ENCODE measurements around the gene BASP1.
A peak's percentile ranks its signal among the peaks of the same experiment; 100 is the strongest.

The BASP1 gene

GRCh38 chr5:17216974-17217492 is 398 bp upstream of the BASP1 start:
- H3K4me1 ChIP-seq (ENCODE audit: insufficient read depth, low read length): peaks cover 31% of the 10 kb centered on the region
- peak overlapping the region; percentile 61; the same call in 1 of the 2 replicates for H3K9ac ChIP-seq (ENCODE audit: low read depth, low read length)
- H3K9me3 ChIP-seq (ENCODE audit: insufficient read depth, low read depth, low read length): no peaks in the 10 kb centered on the region
- H3K27me3 ChIP-seq (ENCODE audit: insufficient read depth, low read length): no peaks in the 10 kb centered on the region
- H3K36me3 ChIP-seq (ENCODE audit: insufficient read depth, low read depth, low read length): 0 out of 2 replicates have a peak, but pooled peaks cover 8% of the 10 kb centered on the region
- H3K4me3 ChIP-seq (ENCODE audit: low read length): peak overlapping the region; percentile 78
- H3K27ac ChIP-seq (ENCODE audit: low read length): no peak overlapping the region

- no peaks in the 10 kb centered on the region for H3K27me3 ChIP-seq (ENCODE audit: insufficient read depth, low read length)
- peaks cover 36% of the 10 kb centered on the region for H3K4me1 ChIP-seq (ENCODE audit: insufficient read depth, low read length)
- H3K27ac ChIP-seq (ENCODE audit: low read length): no peak overlapping the region
- peak overlapping the region; percentile 91 for H3K9ac ChIP-seq (ENCODE audit: low read depth, low read length)
- H3K4me3 ChIP-seq (ENCODE audit: low read length): peak overlapping the region; percentile 94
- H3K9me3 ChIP-seq (ENCODE audit: insufficient read depth, low read depth, low read length): no peaks in the 10 kb centered on the region
- H3K36me3 ChIP-seq (ENCODE audit: insufficient read depth, low read depth, low read length): 0 out of 2 replicates have a peak, but pooled peaks cover 15% of the 10 kb centered on the region
These were observed 1.0 kb downstream of the BASP1 start for GRCh38 chr5:17218353-17219005.

GRCh38 chr5:17219006-17219422 is 1.6 kb downstream of the BASP1 start:
- Histone ChIP-seq H3K9me3 (ENCODE audit: insufficient read depth, low read depth, low read length) (no peaks in the 10 kb centered on the region), H3K36me3 (ENCODE audit: insufficient read depth, low read depth, low read length) (0 out of 2 replicates have a peak, but pooled peaks cover 15% of the 10 kb centered on the region), H3K9ac (ENCODE audit: low read depth, low read length) (peak overlapping the region; percentile 91; the same call in 1 of the 2 replicates), H3K27ac (ENCODE audit: low read length) (no peak overlapping the region), H3K4me1 (ENCODE audit: insufficient read depth, low read length) (peaks cover 37% of the 10 kb centered on the region), H3K4me3 (ENCODE audit: low read length) (peak overlapping the region; percentile 94), H3K27me3 (ENCODE audit: insufficient read depth, low read length) (no peaks in the 10 kb centered on the region)

DNA sequence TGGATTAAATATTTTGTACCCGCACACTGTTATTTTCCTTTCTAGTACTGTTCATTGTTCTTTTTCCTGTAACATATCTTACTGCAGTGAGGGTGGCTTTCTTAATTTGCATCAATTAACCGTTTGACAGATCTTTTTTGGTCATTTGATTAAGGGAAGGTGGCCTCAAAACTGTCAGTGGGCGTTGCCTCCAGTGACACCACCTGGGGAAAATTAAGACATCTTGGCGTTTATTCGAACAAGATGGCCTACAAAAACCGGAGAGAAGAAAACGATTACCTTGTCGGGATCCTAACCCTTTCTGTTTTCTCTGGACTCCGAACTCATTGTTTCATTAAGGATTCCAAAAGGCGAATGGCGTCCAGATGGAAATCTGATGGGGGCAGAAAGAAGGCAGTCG is 2.0 kb downstream of the BASP1 start:
- H3K9ac ChIP-seq (ENCODE audit: low read depth, low read length): peak overlapping the region; percentile 91; the same call in 1 of the 2 replicates
- H3K27ac ChIP-seq (ENCODE audit: low read length): no peak overlapping the region
- no peaks in the 10 kb centered on the region for H3K27me3 ChIP-seq (ENCODE audit: insufficient read depth, low read length)
- 0 out of 2 replicates have a peak, but pooled peaks cover 15% of the 10 kb centered on the region for H3K36me3 ChIP-seq (ENCODE audit: insufficient read depth, low read depth, low read length)
- H3K9me3 ChIP-seq (ENCODE audit: insufficient read depth, low read depth, low read length): no peaks in the 10 kb centered on the region
- H3K4me3 ChIP-seq (ENCODE audit: low read length): peak overlapping the region; percentile 94
- H3K4me1 ChIP-seq (ENCODE audit: insufficient read depth, low read length): peaks cover 38% of the 10 kb centered on the region

DNA sequence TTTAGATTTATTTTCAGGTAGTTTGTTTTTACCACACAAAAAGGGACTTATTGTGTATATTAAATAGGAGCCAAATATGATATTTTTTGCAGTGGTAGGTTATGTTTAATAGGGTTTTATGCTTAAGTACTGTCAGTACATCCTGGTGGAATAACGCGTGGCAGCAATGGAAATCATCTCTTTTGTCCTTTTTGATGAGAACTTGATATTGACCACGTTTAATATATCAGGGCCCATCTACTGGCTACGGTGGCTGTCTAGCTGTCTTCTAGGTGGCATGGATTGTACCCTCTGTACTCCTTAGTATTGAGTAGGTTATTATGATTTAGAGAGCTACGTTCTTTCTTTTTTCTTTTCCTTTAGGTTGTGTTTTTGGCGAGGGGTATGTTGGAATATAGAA is 2.6 kb downstream of the BASP1 start:
- H3K4me3 ChIP-seq (ENCODE audit: low read length): peak overlapping the region; percentile 94
- H3K27ac ChIP-seq (ENCODE audit: low read length): no peak overlapping the region
- no peaks in the 10 kb centered on the region for H3K27me3 ChIP-seq (ENCODE audit: insufficient read depth, low read length)
- H3K9ac ChIP-seq (ENCODE audit: low read depth, low read length): peak overlapping the region; percentile 91; the same call in 1 of the 2 replicates
- H3K36me3 ChIP-seq (ENCODE audit: insufficient read depth, low read depth, low read length): 0 out of 2 replicates have a peak, but pooled peaks cover 15% of the 10 kb centered on the region
- no peaks in the 10 kb centered on the region for H3K9me3 ChIP-seq (ENCODE audit: insufficient read depth, low read depth, low read length)
- H3K4me1 ChIP-seq (ENCODE audit: insufficient read depth, low read length): peaks cover 43% of the 10 kb centered on the region

DNA sequence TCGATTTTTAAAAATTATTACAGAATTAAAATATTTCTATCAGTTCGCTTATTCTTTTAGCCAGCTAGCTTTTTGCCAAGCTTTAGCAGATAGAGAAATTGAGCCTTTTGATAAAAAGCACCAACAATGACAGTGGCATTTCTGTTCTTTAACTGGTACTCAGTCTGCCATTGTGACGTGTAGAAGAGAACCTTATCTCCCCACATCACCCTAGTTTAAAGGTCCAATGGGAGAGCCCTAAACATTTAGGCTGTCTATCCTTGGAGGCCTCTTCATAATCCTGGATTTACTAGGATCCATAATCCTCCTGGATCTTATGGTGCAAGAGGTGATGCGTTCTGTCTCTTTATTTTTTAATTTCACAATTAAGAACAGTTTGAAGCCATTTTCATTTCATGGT is 3.0 kb downstream of the BASP1 start:
- Histone ChIP-seq H3K27ac (ENCODE audit: low read length) (no peak overlapping the region), H3K9me3 (ENCODE audit: insufficient read depth, low read depth, low read length) (no peaks in the 10 kb centered on the region), H3K4me1 (ENCODE audit: insufficient read depth, low read length) (peaks cover 40% of the 10 kb centered on the region), H3K27me3 (ENCODE audit: insufficient read depth, low read length) (no peaks in the 10 kb centered on the region), H3K9ac (ENCODE audit: low read depth, low read length) (no peak overlapping the region), H3K36me3 (ENCODE audit: insufficient read depth, low read depth, low read length) (0 out of 2 replicates have a peak, but pooled peaks cover 15% of the 10 kb centered on the region), H3K4me3 (ENCODE audit: low read length) (peak overlapping the region; percentile 14; the same call in 1 of the 2 replicates)

GRCh38 chr5:17221843-17222636 is 4.6 kb downstream of the BASP1 start:
- Histone ChIP-seq H3K9me3 (ENCODE audit: insufficient read depth, low read depth, low read length) (no peaks in the 10 kb centered on the region), H3K27ac (ENCODE audit: low read length) (no peak overlapping the region), H3K4me1 (ENCODE audit: insufficient read depth, low read length) (peaks cover 40% of the 10 kb centered on the region), H3K27me3 (ENCODE audit: insufficient read depth, low read length) (no peaks in the 10 kb centered on the region), H3K4me3 (ENCODE audit: low read length) (no peak overlapping the region), H3K36me3 (ENCODE audit: insufficient read depth, low read depth, low read length) (0 out of 2 replicates have a peak, but pooled peaks cover 15% of the 10 kb centered on the region), H3K9ac (ENCODE audit: low read depth, low read length) (peak overlapping the region; percentile 1; the same call in 1 of the 2 replicates)

GRCh38 chr5:17222664-17223063 is 5.2 kb downstream of the BASP1 start:
- Histone ChIP-seq H3K9me3 (ENCODE audit: insufficient read depth, low read depth, low read length) (no peaks in the 10 kb centered on the region), H3K27me3 (ENCODE audit: insufficient read depth, low read length) (no peaks in the 10 kb centered on the region), H3K27ac (ENCODE audit: low read length) (no peak overlapping the region), H3K4me3 (ENCODE audit: low read length) (peak overlapping the region; percentile 32; the same call in 1 of the 2 replicates), H3K36me3 (ENCODE audit: insufficient read depth, low read depth, low read length) (peaks cover 16% of the 10 kb centered on the region; the same call in 1 of the 2 replicates), H3K9ac (ENCODE audit: low read depth, low read length) (no peak overlapping the region; the same call in 1 of the 2 replicates), H3K4me1 (ENCODE audit: insufficient read depth, low read length) (peaks cover 40% of the 10 kb centered on the region)

DNA sequence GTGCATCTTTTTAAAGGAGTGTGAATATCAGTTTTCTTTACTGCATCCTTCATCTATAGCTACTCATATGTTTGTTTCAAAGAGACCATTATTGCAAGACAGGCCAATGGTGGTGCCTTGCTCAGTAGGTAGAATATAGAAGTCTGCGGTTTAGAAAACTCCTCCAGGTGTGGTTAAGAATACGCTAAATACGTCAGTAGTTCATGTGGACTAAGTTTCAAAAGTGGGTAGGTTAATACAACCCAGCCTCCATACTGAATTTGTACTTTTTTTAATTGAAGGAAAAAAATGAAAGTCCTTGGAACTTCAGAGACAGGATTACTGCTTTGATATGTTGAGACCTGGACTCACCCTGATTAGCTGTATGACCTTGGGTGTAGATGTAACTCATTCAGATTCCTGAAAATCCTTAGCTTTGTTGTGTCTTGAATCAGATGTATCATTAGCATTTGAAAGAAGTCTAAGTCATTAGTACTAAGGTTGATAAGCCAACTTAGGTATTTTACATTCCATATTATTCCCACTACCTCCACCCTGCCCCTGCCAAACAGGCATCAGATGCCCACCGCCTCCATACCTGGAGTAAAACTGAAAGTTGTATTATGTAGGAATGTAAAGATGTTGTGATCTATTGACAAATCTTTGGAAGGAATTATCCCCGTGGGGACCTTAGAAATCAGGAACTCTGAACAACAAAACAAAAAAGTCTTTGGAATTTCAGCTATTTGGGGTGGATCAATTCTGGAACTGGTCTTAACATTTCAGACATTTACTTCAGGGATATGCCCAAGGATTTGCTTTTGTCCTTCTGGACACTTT is 6.1 kb downstream of the BASP1 start:
- Histone ChIP-seq H3K36me3 (ENCODE audit: insufficient read depth, low read depth, low read length) (peaks cover 25% of the 10 kb centered on the region; the same call in 1 of the 2 replicates), H3K9me3 (ENCODE audit: insufficient read depth, low read depth, low read length) (no peaks in the 10 kb centered on the region), H3K27ac (ENCODE audit: low read length) (no peak overlapping the region), H3K4me1 (ENCODE audit: insufficient read depth, low read length) (peaks cover 46% of the 10 kb centered on the region), H3K9ac (ENCODE audit: low read depth, low read length) (peak overlapping the region; percentile 23; the same call in 1 of the 2 replicates), H3K27me3 (ENCODE audit: insufficient read depth, low read length) (no peaks in the 10 kb centered on the region), H3K4me3 (ENCODE audit: low read length) (peak overlapping the region; percentile 32; the same call in 1 of the 2 replicates)

- Histone ChIP-seq H3K36me3 (ENCODE audit: insufficient read depth, low read depth, low read length) (peaks cover 26% of the 10 kb centered on the region; the same call in 1 of the 2 replicates), H3K27ac (ENCODE audit: low read length) (no peak overlapping the region), H3K4me1 (ENCODE audit: insufficient read depth, low read length) (peaks cover 43% of the 10 kb centered on the region), H3K27me3 (ENCODE audit: insufficient read depth, low read length) (no peaks in the 10 kb centered on the region), H3K9me3 (ENCODE audit: insufficient read depth, low read depth, low read length) (no peaks in the 10 kb centered on the region), H3K9ac (ENCODE audit: low read depth, low read length) (no peak overlapping the region), H3K4me3 (ENCODE audit: low read length) (no peak overlapping the region)
These were observed 7.6 kb downstream of the BASP1 start for GRCh38 chr5:17224858-17225511.

Data from iPS-20b (cell line).